ENCODE results near the gene UFD1.
"Not testable (repeated sequence)": the region's sequence is repeated elsewhere in the genome, so short reads cannot be mapped to it uniquely, and the experiment has no call there.

UFD1 gene

DNA sequence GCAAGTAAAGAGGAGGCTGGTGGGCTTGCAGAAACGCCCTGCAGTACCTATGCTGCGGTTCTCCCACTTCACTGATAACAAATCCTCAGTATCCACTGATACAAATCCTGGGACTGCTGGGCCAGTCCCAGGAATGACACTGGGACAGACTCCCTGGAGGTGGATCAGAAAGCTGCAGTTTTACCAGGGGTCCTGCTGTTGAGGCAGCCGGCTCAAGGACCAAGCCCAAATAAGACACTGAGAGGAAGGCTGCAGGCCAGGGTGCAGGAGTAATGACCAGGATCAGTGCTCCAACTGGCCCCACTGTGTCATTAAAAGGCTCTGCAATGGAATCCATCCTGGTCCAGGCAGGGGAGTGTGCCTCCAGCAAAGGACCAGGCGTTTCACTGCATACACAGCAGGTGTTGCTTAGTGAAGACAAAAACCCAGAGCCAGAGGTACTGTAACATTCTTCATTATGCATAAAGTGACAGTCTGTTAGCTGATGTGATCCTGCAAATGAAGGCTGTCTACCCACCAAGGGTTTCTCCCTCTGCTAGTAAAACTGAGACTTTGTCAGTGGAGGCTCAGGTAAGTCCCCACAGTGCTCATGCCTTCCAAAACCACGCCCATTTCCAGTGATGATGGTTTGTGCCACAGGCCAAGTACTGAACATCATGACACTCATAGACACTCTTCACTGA, 30.1 kb downstream of the UFD1 start:
- no peak for DNase-seq (ENCODE audit: low read depth)

DNA sequence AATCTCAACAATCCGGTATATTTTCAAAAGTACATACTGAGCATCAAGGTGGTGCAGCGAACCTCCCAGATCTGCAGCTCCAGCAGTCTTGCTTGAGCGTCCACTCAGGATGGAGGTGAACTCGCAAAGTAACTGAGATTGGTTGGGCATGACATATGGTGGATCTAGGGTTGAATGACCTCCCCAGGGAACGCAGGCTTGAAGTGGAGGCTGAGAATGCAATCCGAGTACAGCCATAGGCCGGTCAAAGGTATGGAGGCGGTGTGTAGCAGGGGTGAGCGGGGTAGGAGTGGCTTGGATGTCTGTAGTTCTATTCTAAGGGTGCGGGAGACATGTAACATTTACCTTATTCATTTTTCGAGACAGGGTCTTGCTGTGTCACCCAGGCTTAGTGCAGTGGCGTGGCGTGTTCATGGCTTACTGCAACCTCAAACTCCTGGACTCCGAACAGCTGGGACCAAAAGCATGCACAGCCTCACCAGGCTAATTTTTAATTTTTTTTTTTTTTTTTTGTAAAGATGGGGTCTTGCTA, 30.9 kb downstream of the UFD1 start:
- DNase-seq (ENCODE audit: low read depth), result peak; percentile 65

DNA sequence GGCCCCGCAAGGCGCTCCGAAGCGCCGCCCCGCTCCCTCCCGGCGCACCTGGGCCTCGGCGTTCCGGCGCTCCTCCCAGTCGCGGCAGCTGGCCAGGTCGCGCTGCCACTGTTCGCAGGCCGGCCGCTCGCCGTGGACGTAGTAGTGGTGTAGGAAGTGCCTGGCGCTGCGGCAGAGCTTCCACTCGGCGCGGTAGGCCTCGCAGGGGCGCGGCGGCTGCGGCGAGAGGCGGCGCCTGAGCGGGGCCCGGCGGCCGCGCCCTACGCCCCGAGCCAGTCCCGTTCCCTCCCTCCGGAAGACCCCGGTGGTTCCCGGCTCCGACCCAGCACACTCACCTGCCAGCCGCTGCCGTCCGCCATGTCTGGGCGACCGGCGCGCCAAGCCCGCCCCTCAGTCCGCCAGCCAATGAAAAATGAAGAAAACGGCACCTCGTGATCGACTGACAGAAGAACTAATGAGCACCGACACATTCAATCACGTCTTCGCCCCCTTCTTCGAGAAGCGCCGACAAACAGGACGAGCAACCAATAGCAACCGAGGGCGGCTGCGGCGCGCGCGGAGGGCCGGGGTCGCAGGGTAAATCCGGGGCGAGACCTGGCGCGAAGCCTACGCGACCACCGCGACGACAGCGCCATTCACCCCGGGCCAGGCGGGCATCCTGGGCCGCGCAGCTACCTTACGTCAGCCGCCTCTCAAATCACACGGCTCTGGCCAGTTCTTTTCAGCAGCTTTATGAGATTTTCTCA, 31.5 kb downstream of the UFD1 start, which contains the start of gene C22orf39:
TSS of gene C22orf39 (minus strand) at position 382 of the 746 bp plus-strand sequence. CDS start at position 359, 23 bp downstream.
- DNase-seq (ENCODE audit: low read depth), result peak; percentile 90

DNA sequence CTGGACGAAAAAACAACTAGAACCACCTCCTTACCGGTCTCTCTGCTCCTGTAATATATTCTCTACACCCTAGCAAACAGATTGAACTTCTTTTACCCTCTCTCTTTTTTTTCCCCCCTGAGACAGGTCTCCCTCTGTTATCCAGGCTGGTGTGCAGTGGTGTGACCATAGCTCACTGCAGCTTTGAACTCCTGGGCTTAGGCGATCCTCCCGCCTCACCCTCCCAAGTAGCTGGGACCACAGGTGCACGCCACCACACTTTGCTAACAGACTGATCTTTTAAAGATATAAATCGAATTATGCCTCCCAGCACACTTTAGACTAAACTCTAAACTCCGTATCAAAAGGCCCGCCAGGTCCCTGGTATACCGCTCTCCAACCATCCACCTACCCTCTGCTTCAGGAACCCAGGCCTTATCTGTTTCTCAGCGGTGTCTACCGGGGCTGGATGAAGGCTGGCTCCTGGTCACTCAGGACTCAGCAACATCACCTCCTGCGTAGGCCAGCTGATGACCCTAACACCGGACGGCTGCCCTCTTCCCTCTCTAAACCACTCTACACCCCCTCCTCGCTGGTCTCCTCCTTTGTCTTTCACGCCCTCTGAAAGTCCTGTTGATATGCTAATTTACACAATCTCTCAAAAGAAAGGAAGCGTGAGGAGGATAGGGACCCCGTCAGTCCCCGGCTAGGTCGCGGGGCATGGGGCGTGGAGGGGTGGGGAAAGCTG, 32.2 kb downstream of the UFD1 start:
- DNase-seq (ENCODE audit: low read depth), result peak; percentile 11

DNA sequence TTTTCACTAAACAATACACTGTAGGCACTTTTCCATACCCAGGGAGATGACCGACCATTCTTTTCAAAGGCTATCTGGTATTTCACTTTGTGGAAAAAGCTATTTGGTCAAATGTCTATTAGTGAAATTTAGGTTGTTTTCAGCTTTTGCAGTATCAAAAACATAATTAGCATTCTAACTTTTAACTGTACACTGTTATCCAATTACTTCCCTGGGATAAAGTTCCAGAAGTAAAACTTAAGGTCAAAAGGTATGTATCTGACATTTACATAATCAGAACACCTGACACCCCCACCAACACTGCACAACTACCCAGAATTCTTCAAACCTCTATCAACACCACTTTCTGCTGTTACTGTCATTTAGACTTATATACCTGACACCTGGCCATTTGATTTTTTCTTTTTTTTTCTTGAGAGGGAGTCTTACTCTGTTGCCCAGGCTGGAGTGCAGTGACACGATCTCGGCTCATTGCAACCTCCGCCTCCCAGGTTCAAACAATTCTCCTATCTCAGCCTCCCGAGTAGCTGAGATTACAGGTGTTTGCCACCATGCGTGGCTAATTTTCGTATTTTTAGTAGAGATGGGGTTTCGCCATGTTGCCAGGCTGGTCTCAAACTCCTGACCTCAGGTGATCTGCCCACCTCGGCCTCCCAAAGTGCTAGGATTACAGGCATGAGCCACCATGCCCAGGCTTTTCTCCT, 33.6 kb downstream of the UFD1 start:
- not testable (repeated sequence) for DNase-seq (ENCODE audit: low read depth)

DNA sequence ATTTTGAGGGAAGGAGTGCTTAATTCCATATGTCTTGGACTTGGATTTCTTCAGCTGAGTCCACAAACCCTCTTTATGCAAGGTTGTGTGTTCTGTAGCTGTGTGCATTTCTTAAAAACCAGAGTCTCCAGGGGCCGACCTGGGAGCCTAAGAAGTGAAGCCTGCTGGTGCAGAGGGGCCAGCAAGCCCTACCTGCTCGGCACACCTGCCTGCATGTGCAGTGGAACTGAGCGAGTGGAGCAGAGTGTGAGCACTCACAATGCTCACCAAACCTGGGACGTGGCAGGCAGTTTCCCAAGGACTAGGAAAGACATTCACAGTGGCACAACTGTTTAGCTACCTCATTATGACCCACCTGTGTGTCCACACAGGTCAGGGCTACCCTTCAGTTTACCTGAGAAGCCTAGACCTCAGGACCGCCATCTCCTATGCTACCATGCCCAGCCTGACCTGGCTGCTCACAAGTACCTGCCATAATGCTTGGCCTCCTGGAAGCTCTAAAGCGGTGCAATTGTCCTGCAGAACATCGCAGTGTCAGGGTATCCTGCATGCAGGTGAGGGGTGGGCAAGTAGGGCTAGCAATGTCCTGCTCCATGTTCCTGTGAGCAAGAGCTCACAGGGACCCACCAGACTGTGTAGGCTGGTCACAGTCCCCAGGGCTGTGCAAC, 35.3 kb downstream of the UFD1 start:
- no peak for DNase-seq (ENCODE audit: low read depth)

DNA sequence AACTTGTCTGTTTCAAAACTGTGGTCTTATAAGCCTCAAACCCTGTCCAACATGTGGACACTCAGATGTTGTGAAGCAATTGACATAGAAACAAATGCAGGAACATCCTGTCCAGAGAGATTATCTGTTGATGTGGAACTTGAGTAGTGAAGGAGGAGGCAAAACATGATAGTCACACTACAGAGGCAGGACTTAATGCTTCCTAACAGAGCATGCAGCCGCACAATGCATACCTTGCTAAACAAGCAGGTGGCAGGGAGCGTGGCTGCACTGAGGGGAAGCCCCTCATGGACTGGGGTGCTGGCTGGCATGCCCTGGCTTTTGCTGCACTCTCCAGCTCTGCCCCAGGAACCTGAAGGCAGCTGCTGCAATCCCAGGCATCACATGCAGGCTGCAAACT, 36.8 kb downstream of the UFD1 start:
- peak; percentile 79 for DNase-seq (ENCODE audit: low read depth)

DNA sequence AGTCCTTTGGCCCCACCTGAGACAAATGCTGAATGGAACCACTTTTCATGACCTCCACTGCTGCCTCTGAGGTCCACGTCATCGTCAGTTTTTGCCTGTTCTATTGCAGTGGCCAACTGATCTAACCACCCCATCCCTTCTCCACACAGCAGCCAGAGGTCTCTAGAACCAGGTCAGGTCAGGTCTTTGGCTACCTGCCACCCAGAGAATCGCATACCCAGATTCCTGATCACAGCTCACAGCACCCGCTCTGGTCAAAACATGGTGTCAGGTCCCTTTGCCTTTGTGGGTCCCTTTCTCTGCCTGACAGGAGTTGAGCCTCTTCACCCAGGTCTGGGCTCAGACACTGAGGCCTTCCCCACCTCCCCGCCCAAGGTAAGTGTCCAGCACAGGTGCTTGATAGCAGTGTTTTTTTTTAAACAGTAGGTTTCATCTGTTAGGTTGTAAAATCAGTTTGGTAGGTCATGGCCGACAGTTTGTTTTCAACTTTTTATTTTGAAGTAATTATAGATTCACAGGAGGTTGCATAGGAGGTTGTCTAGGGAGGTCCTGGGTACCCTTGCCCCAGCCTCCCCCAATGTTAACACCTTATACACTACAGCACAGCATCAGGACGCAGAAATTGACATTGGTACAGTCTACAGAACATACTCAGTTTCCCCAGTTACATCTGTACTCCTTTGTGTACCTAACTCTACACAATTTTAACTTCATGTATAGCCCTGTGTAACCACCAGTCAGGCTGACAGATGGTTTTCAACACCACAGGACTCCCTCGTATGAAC, 38.4 kb downstream of the UFD1 start:
- DNase-seq (ENCODE audit: low read depth), result no peak

DNA sequence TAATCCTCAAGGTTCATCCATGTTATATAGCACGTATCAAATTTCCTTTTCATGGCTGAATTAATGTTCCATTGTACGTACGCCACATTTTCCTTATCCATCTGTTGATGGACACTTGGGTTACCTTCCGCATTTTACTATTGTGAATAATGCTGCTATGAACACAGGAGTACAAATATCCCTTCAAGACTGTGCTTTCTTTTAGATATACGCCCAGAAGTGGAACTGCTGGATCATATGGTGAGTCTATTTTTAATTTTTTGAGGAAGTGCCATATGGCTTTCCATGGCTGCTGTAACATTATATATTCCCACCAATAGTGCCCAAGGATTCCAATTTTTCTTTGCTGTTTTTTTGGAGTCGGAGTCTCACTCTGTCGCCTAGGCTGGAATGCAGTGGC, 40.7 kb downstream of the UFD1 start:
- DNase-seq (ENCODE audit: low read depth), result no peak

DNA sequence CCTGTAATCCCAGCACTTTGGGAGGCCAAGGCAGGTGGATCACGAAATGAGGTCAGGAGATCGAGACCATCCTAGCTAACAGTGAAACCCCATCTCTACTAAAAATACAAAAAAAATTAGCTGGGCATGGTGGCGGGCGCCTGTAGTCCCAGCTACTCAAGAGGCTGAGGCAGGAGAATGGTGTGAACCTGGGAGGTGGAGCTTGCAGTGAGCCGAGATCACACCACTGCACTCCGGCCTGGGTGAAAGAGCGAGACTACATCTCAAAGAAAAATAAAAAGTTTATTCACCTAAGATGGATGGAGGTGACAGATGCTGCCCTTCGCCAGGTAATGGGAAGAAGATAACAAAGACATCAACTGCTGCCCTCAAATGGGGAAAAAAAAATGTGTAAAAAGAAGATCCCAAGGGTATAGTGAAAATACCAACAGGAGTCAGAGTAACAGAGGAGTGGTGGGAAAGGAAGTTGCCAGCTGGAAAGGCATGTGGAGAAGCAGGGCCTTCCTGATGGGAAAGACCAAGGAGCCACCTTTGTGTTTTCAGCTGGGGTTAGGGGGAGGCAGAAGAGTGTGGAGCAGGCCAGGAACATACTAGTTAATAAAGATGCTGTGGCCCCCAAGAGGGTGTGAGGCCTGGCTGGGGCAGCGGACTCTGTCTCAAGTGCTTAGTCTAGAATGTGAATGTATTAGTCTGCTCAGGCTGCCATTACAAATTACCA, 42.4 kb downstream of the UFD1 start:
- not testable (repeated sequence) for DNase-seq (ENCODE audit: low read depth)

DNA sequence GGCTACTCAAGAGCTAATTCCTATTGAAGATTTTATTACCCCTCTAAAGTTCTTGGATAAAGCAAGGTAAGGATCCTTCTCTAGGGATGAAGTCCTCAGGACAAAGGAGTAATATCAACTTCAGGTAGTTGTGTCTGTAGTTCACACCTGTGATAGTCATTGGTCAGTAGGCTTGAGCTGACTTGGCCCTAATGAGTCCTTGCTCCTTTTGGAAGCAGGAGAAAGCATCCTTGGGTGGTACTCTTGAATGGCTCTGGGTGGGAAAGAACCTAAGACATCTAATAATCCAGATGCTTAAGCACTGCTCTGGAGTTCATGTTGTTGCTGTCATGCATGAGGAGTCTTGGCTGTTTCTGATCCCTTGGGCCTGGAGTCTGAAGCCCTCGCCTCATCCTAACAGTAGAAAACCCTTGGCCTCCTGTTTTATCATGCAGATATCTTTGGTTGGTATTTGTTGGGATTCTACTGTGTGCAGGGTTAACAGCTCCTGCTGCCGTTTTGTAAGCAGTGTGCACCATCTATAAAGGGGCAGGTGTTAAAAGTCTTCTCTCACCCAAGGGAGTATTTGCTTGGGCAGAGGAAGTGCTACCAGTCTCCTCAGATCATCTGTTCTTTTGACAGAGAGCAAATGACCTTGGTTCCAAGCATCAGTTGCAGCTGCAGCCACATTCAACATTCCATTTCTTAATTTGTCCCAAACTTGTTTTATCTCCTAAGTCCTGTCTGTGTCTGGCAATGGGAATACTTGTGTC, 44.0 kb downstream of the UFD1 start:
- no peak for DNase-seq (ENCODE audit: low read depth)

DNA sequence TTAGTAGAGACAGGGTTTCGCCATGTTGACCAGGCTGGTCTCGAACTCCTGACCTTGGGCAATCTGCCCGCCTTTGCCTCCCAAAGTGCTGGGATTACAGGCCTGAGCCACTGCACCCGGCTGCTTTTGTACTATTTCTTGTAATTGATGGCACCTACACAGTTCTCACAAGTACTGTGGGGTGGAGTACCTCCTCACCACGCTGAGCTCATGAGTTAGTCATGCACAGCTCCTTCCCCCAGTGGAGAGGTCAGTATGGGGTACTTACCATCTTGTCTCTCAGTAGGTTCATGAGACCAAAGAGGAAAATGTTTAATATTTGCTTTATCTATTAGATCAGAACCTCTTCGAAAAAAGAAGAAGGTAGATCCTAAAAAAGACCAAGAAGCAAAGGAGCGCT, 44.6 kb downstream of the UFD1 start:
- no peak for DNase-seq (ENCODE audit: low read depth)

DNA sequence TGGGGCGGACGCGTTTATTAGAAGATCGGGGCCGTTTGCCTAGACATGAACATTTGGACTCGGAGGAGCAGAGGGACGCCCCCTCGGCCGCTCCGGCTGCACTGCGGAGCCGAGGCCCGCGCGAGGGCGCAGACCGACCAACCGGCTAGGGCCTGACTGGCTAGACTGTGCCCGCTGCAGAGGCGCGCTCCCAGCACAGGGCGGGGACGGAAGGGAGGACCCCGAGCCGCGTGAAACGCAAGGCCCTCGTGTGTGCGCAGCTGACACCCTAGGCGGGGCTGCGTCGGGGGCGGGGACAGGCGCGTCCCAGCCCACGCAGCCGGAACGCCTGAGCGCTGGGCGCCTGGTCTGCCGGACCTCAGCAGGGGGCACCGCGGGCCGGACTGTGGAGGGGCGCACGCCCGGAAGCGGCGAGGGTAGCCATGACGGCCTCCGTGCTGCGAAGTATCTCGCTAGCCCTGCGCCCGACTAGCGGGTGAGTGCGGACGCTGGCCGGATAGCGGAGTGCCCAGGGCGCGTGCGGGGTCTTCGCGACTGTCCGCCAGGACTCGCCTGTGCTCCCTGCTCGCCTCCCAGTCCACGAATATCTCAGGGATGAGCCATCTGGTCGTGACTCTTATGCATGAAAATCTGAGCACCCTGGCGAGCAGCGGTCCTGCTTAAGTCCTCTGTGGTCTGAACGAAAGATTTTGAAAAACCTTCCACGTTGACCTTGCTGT, 46.7 kb downstream of the UFD1 start, which contains the start of gene MRPL40:
TSS of gene MRPL40 (plus strand) at position 413 of the 719 bp plus-strand sequence. CDS start at position 423, 10 bp downstream.
- DNase-seq (ENCODE audit: low read depth), result peak; percentile 91

DNA sequence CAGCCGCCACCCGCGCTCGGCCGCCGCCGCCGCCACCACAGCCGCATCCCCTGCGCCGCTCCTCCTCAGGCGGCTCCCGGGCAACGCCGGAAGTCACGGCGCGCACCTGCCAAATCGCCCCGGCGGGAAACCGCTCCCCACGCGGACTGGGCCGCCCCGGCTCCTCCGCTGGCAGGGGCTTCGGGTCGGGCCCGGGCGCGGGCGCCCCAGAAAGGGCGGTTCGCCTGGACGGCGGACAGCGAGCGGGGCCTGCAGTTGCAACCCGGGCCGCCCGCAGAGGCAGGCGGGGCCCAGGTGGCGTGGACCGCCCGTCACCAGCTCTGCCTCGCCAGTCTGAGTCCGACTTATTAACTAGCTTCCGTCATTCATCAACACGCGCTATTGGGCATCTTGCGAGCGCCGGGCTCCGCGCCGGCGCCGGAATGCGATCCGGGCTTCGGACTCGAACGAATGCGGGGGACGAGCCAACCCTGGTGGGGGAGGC, 47.3 kb downstream of the UFD1 start, which contains the start of gene HIRA:
TSS of gene HIRA (minus strand) at position 85 of the 484 bp plus-strand sequence. CDS start 257 bp downstream, outside the sequence.
- peak; percentile 74 for DNase-seq (ENCODE audit: low read depth)

DNA sequence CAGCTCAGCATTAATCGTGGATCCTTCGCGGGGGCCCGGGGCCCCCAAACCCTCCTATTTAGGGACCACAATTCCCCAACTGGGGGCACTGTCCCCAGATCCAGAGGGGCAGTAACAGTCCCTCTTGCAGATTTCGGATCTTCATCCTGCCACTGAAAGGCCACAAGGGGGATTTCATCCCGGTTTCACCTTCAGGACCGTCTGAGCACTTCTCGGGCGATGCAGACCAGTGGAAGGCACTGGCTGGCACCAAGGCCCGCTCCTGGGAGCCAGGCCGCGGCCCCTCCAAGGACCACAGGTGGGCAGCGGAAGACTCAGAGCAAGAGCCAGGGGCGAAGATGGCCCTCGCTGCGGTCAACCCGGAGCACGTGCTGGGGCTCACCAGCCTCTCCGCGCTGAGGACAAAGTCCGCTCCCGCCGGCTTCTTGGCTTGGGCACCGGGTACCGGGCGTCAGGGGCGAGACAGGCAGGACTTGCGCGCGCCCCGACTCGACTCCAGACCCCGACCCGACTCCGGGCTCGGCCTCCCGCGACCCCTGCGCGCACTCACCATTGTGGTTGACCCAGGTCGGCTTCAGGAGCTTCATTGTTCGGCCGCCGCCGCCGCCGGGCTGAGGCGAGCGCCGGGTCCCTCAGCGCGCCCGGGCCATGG, 48.0 kb downstream of the UFD1 start:
- peak; percentile 33 for DNase-seq (ENCODE audit: low read depth)

DNA sequence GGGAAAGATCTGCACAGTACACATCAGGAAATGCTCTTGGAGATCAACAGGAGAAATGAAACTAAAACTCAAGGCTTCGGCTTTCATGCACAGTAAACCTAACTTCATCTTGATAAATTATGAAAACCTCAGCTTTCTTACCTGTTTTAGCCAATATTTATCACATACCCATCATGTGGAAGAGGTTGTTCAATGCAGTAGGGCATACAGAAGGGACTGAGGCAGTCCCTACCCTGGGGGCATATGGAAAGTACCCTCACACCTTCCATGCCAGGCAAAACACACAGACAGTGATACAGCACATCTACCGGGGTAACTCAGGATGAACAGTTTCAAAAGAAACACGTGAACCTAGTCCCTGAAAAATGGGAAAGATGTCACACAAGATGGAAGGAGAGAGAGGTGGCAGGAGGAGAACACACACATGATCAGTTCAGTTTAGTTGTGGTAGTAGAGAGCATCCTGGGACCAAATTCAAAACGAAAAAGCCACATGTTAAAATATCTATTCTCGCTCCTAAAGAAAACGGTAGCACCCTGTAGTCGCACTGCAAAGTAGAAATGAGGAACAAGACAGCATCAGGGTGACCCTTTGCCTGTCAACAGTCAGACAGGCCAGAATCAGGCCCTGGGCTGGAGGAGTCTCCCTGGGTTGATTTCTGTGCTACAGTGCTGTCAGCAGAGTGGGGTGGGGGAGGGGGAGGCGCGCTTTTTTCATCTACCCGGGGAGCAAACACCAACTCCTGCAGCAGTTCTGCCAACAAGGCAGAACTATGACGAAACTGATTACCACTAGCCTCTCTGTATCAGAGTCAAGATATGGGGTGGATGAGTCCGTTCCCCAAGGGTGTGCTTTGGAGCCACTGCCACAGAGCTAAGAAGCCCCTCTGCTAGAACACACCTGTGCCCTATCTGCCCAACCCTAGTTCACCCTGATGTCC, 48.8 kb downstream of the UFD1 start:
- DNase-seq (ENCODE audit: low read depth), result peak; percentile 90

DNA sequence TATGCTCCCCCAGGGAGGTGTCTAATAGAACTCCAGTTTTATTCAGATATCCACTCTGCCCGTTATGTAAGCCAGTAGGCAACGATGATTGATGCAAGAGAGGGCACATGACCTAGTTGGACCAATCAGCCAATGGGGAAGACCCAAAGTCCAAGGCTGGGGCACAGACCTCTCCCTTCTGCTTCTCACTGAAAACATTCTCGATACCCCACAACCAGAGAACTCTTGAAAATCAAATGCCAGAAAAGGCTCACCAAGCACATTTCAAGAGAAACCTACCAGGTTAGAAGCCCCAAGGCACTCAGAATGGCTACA, 54.9 kb downstream of the UFD1 start:
- no peak for DNase-seq (ENCODE audit: low read depth)
